ENCODE data around the gene MYEF2.

DNA sequence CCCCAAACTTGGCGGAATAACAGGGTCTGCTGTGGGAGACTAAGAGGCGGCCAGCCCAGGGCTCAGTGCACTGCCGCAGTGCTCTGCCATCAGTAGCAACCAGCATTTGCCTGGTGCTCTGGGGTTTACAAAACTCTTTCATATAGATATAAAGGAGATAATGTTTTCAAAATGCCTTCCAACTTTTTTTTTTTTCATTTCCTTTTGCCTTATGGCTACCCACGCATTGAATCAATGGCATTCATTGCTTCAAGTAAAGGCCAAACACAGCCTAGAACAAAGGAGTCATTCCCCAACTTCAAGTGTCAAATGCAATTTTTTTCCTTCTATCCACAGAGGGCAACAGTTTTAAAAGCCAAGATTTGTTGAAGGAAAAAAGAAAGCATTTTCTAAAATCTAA lies 68.9 kb downstream of the MYEF2 start:
- no peak for TF ChIP-seq ARNTL (CRISPR knock-in tag; IDR thresholded peaks at IDR 0.05; ENCODE audit: borderline replicate concordance, low read depth)
- TF ChIP-seq, protein P1, sequence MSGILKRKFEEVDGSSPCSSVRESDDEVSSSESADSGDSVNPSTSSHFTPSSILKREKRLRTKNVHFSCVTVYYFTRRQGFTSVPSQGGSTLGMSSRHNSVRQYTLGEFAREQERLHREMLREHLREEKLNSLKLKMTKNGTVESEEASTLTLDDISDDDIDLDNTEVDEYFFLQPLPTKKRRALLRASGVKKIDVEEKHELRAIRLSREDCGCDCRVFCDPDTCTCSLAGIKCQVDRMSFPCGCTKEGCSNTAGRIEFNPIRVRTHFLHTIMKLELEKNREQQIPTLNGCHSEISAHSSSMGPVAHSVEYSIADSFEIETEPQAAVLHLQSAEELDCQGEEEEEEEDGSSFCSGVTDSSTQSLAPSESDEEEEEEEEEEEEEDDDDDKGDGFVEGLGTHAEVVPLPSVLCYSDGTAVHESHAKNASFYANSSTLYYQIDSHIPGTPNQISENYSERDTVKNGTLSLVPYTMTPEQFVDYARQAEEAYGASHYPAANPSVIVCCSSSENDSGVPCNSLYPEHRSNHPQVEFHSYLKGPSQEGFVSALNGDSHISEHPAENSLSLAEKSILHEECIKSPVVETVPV (CRISPR knock-in tag; IDR thresholded peaks at IDR 0.05) = no peak
- TF ChIP-seq CSDC2 (CRISPR knock-in tag; IDR thresholded peaks at IDR 0.05) = no peak
- TF ChIP-seq, protein P2, sequence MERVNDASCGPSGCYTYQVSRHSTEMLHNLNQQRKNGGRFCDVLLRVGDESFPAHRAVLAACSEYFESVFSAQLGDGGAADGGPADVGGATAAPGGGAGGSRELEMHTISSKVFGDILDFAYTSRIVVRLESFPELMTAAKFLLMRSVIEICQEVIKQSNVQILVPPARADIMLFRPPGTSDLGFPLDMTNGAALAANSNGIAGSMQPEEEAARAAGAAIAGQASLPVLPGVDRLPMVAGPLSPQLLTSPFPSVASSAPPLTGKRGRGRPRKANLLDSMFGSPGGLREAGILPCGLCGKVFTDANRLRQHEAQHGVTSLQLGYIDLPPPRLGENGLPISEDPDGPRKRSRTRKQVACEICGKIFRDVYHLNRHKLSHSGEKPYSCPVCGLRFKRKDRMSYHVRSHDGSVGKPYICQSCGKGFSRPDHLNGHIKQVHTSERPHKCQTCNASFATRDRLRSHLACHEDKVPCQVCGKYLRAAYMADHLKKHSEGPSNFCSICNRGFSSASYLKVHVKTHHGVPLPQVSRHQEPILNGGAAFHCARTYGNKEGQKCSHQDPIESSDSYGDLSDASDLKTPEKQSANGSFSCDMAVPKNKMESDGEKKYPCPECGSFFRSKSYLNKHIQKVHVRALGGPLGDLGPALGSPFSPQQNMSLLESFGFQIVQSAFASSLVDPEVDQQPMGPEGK (CRISPR knock-in tag; IDR thresholded peaks at IDR 0.05; ENCODE audit: borderline replicate concordance) = no peak
- TF ChIP-seq OSR1 (CRISPR knock-in tag; IDR thresholded peaks at IDR 0.05) = no peak
- TF ChIP-seq TOX (CRISPR knock-in tag; IDR thresholded peaks at IDR 0.05; ENCODE audit: borderline replicate concordance) = no peak
- TF ChIP-seq ZNF565 (CRISPR knock-in tag; conservative IDR thresholded peaks at IDR 0.05; ENCODE audit: low read depth) = no peak
- no peak for TF ChIP-seq GLIS3 (CRISPR knock-in tag; IDR thresholded peaks at IDR 0.05)
- TF ChIP-seq, protein P3, sequence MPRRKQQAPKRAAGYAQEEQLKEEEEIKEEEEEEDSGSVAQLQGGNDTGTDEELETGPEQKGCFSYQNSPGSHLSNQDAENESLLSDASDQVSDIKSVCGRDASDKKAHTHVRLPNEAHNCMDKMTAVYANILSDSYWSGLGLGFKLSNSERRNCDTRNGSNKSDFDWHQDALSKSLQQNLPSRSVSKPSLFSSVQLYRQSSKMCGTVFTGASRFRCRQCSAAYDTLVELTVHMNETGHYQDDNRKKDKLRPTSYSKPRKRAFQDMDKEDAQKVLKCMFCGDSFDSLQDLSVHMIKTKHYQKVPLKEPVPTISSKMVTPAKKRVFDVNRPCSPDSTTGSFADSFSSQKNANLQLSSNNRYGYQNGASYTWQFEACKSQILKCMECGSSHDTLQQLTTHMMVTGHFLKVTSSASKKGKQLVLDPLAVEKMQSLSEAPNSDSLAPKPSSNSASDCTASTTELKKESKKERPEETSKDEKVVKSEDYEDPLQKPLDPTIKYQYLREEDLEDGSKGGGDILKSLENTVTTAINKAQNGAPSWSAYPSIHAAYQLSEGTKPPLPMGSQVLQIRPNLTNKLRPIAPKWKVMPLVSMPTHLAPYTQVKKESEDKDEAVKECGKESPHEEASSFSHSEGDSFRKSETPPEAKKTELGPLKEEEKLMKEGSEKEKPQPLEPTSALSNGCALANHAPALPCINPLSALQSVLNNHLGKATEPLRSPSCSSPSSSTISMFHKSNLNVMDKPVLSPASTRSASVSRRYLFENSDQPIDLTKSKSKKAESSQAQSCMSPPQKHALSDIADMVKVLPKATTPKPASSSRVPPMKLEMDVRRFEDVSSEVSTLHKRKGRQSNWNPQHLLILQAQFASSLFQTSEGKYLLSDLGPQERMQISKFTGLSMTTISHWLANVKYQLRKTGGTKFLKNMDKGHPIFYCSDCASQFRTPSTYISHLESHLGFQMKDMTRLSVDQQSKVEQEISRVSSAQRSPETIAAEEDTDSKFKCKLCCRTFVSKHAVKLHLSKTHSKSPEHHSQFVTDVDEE (CRISPR knock-in tag; IDR thresholded peaks at IDR 0.05) = no peak
- TF ChIP-seq ZC3H10 (CRISPR knock-in tag; IDR thresholded peaks at IDR 0.05) = no peak
- no peak for TF ChIP-seq ZFP30 (CRISPR knock-in tag; IDR thresholded peaks at IDR 0.05)

Data from SK-N-SH treated with all-trans-retinoic acid at 6 μM for 48 hours (cell line).